ENCODE data around the gene RASSF5.

DNA sequence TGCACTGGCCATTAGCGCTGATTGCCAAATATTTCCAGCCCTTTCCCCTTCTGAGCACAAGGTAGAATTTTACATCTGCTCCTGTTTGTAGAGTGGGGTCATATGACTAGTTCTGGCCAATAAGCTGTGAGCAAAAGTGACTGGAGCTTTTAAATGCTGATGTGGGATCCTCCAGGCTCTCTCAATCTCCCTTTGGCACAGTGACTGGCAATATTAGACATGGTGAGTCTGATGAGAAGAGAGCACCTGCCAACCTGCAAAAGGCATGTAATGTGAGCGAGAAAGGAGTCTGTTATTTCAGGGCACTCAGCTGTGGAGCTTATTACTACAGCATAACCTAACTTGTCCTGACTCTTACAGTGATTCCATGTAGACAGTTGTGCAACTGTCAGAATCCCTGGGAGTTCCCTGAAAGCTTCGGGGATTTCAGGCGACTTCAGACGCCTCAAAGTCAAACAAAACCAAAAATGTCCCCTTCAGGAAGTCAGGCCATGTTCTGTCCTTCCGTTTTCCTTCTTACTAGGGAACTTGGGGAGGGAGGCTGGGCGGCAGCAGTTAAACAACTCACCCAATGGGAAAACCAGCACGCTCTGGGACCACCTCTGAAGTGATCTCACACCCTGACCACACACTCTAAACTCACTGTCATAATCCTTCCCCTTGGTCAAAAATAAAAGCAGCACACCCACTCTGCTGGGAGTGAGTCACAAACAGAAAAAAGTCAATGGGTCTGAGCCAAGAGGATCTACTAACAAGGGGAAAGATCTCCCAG, 3.6 kb upstream of the RASSF5 start:
- TF ChIP-seq, protein P1, sequence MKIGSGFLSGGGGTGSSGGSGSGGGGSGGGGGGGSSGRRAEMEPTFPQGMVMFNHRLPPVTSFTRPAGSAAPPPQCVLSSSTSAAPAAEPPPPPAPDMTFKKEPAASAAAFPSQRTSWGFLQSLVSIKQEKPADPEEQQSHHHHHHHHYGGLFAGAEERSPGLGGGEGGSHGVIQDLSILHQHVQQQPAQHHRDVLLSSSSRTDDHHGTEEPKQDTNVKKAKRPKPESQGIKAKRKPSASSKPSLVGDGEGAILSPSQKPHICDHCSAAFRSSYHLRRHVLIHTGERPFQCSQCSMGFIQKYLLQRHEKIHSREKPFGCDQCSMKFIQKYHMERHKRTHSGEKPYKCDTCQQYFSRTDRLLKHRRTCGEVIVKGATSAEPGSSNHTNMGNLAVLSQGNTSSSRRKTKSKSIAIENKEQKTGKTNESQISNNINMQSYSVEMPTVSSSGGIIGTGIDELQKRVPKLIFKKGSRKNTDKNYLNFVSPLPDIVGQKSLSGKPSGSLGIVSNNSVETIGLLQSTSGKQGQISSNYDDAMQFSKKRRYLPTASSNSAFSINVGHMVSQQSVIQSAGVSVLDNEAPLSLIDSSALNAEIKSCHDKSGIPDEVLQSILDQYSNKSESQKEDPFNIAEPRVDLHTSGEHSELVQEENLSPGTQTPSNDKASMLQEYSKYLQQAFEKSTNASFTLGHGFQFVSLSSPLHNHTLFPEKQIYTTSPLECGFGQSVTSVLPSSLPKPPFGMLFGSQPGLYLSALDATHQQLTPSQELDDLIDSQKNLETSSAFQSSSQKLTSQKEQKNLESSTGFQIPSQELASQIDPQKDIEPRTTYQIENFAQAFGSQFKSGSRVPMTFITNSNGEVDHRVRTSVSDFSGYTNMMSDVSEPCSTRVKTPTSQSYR (CRISPR knock-in tag; IDR thresholded peaks at IDR 0.05), result no peak
- no peak for TF ChIP-seq CTCF (IDR thresholded peaks at IDR 0.05)
- no peak for TF ChIP-seq ATF2 (CRISPR knock-in tag; IDR thresholded peaks at IDR 0.05; ENCODE audit: borderline replicate concordance, low read depth)

Measured in WTC11 (cell line).